ENCODE data around the gene BEND6. TPM values are rescaled to one million over a fixed set of nuclear protein-coding genes. Genes with fewer than 3 reads are reported as not detected.

The BEND6 gene
- total and polyA plus RNA-seq, 2 donors (not counting 1 experiment from before 2014, with no cell fraction given) = 9.7 to 12.6 TPM

DNA sequence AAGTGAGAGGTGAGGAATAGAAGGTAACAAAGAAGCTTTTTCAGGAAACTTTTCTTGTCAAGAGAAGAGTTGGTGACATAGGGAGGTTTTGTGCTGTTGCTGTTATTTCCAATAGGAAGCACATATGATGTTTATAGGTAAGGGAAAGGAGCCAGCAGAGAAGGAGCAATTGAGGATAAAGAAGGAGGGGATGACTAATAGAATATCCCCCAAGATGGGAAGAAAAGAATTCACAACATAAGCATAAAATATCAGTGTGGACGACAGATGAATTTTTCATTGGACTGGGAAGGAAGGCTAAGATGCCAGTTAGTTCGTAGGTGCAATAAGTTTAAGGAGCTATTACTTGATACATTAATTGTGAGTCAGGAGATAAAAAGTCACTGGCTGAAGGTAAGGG is 8.5 kb upstream of the BEND6 start:
- TF ChIP-seq, protein P1, sequence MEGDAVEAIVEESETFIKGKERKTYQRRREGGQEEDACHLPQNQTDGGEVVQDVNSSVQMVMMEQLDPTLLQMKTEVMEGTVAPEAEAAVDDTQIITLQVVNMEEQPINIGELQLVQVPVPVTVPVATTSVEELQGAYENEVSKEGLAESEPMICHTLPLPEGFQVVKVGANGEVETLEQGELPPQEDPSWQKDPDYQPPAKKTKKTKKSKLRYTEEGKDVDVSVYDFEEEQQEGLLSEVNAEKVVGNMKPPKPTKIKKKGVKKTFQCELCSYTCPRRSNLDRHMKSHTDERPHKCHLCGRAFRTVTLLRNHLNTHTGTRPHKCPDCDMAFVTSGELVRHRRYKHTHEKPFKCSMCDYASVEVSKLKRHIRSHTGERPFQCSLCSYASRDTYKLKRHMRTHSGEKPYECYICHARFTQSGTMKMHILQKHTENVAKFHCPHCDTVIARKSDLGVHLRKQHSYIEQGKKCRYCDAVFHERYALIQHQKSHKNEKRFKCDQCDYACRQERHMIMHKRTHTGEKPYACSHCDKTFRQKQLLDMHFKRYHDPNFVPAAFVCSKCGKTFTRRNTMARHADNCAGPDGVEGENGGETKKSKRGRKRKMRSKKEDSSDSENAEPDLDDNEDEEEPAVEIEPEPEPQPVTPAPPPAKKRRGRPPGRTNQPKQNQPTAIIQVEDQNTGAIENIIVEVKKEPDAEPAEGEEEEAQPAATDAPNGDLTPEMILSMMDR (conservative IDR thresholded peaks at IDR 0.05 in 1 of 2, IDR thresholded peaks at IDR 0.05 in 1 of 2; ENCODE audit: low read depth in 1 of 2, low read length in 2 of 2) = no peak
- Histone ChIP-seq H3K9ac (ENCODE audit: insufficient read depth, low read length) (no peak overlapping the region), H4K20me1 (ENCODE audit: control insufficient read depth, extremely low read depth, insufficient read depth, low read length) (no peaks in the 10 kb centered on the region), H3K9me3 (ENCODE audit: control insufficient read depth, insufficient read depth, low read depth, low read length) (no peaks in the 10 kb centered on the region), H3K36me3 (ENCODE audit: control insufficient read depth, insufficient read depth, low read length) (peaks cover 2% of the 10 kb centered on the region), H3K27ac (ENCODE audit: insufficient read depth, low read length) (no peak overlapping the region), H3K27me3 (ENCODE audit: control insufficient read depth, insufficient read depth, low read length) (no peaks in the 10 kb centered on the region), H3K4me1 (ENCODE audit: control insufficient read depth, extremely low read depth, insufficient read depth, low read length) (no peaks in the 10 kb centered on the region), H3K4me3 (replicated peaks in 1 of 4; ENCODE audit: control extremely low read depth in 1 of 4, insufficient read depth in 1 of 4, low read depth in 3 of 4, low read length in 4 of 4) (no peak overlapping the region), H2AFZ (ENCODE audit: low read length) (no peak overlapping the region), H3K79me2 (ENCODE audit: control insufficient read depth, insufficient read depth, low read length) (peaks cover 3% of the 10 kb centered on the region), H3K4me2 (ENCODE audit: extremely low read depth, insufficient read depth, low read length) (no peak overlapping the region)
- peak; percentile 20 to 67 for DNase-seq (ENCODE audit: low read depth in 2 of 2)

DNA sequence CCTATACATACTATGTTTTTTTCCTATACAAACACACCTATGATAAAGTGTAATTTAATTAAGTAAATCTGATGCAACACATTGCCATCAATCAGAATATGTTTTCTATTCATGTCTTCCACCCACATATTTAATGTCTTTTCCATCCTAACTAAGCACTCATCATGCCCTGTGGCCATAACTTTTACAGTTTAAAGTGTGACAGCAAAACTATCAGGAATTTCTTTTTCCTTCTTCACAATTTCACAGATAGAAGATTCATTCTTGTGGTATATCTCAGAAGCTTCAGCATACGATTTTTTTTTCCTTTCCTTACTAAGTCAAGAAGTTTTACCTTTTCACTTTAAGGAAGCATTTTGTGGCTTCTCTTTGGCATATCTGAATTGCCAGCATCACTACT is 7.0 kb upstream of the BEND6 start:
- DNase-seq (ENCODE audit: low read depth in 2 of 2) = no peak
- peaks cover 16% of the 10 kb centered on the region for H3K79me2 ChIP-seq (ENCODE audit: control insufficient read depth, insufficient read depth, low read length)
- peaks cover 2% of the 10 kb centered on the region for H3K36me3 ChIP-seq (ENCODE audit: control insufficient read depth, insufficient read depth, low read length)

DNA sequence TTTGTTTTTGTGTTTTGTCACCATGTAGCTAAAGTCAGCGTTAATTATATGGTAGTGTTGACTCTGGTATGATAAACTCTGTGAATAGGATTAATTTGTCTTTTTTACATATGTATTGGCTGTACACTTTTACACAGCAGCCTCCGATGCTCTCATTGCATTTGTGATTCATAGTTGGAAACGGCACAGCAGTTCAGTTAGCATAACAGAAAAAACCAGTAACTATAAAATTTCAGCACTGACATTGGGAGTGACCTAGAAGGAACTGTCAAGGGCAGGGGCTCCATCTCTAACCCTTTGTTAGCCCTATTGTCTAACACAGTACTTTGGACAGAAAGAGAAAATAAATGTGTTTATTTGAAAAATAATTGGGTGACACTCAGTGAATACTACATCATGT is 5.6 kb upstream of the BEND6 start:
- Histone ChIP-seq H4K20me1 (ENCODE audit: control insufficient read depth, extremely low read depth, insufficient read depth, low read length) (no peaks in the 10 kb centered on the region), H3K79me2 (ENCODE audit: control insufficient read depth, insufficient read depth, low read length) (peaks cover 29% of the 10 kb centered on the region), H2AFZ (ENCODE audit: low read length) (no peak overlapping the region), H3K27ac (ENCODE audit: insufficient read depth, low read length) (no peak overlapping the region), H3K9me3 (ENCODE audit: control insufficient read depth, insufficient read depth, low read depth, low read length) (no peaks in the 10 kb centered on the region), H3K36me3 (ENCODE audit: control insufficient read depth, insufficient read depth, low read length) (peaks cover 2% of the 10 kb centered on the region), H3K27me3 (ENCODE audit: control insufficient read depth, insufficient read depth, low read length) (no peaks in the 10 kb centered on the region), H3K9ac (ENCODE audit: insufficient read depth, low read length) (no peak overlapping the region), H3K4me3 (replicated peaks in 1 of 4; ENCODE audit: control extremely low read depth in 1 of 4, insufficient read depth in 1 of 4, low read depth in 3 of 4, low read length in 4 of 4) (no peak overlapping the region), H3K4me2 (ENCODE audit: extremely low read depth, insufficient read depth, low read length) (no peak overlapping the region), H3K4me1 (ENCODE audit: control insufficient read depth, extremely low read depth, insufficient read depth, low read length) (no peaks in the 10 kb centered on the region)
- no peak for TF ChIP-seq EZH2 (IDR thresholded peaks at IDR 0.05; ENCODE audit: low read length, missing control alignments)
- TF ChIP-seq, protein P1 (conservative IDR thresholded peaks at IDR 0.05 in 1 of 2, IDR thresholded peaks at IDR 0.05 in 1 of 2; ENCODE audit: low read depth in 1 of 2, low read length in 2 of 2) = no peak
- peak; percentile 36 to 50 for DNase-seq (ENCODE audit: low read depth in 2 of 2)

More for the DNA sequence above, 7.0 kb upstream of the BEND6 start:
- Histone ChIP-seq H3K9ac (ENCODE audit: insufficient read depth, low read length) (no peak overlapping the region), H4K20me1 (ENCODE audit: control insufficient read depth, extremely low read depth, insufficient read depth, low read length) (no peaks in the 10 kb centered on the region), H3K27ac (ENCODE audit: insufficient read depth, low read length) (no peak overlapping the region), H3K9me3 (ENCODE audit: control insufficient read depth, insufficient read depth, low read depth, low read length) (no peaks in the 10 kb centered on the region), H2AFZ (ENCODE audit: low read length) (no peak overlapping the region), H3K4me2 (ENCODE audit: extremely low read depth, insufficient read depth, low read length) (no peak overlapping the region), H3K4me1 (ENCODE audit: control insufficient read depth, extremely low read depth, insufficient read depth, low read length) (no peaks in the 10 kb centered on the region), H3K4me3 (replicated peaks in 1 of 4; ENCODE audit: control extremely low read depth in 1 of 4, insufficient read depth in 1 of 4, low read depth in 3 of 4, low read length in 4 of 4) (no peak overlapping the region), H3K27me3 (ENCODE audit: control insufficient read depth, insufficient read depth, low read length) (no peaks in the 10 kb centered on the region)
- TF ChIP-seq EZH2 (IDR thresholded peaks at IDR 0.05; ENCODE audit: low read length, missing control alignments) = no peak
- TF ChIP-seq, protein P1 (conservative IDR thresholded peaks at IDR 0.05 in 1 of 2, IDR thresholded peaks at IDR 0.05 in 1 of 2; ENCODE audit: low read depth in 1 of 2, low read length in 2 of 2) = no peak
